ENCODE data around the gene RANBP1. TPM values are rescaled to one million over a fixed set of nuclear protein-coding genes. Genes with fewer than 3 reads are reported as not detected.

Gene RANBP1
- total and polyA plus RNA-seq, 9 of the 15 experiments (the other 6 are each of a cell fraction or from before 2014, with no cell fraction given): 162 to 2,891 (median 1,289) TPM

DNA sequence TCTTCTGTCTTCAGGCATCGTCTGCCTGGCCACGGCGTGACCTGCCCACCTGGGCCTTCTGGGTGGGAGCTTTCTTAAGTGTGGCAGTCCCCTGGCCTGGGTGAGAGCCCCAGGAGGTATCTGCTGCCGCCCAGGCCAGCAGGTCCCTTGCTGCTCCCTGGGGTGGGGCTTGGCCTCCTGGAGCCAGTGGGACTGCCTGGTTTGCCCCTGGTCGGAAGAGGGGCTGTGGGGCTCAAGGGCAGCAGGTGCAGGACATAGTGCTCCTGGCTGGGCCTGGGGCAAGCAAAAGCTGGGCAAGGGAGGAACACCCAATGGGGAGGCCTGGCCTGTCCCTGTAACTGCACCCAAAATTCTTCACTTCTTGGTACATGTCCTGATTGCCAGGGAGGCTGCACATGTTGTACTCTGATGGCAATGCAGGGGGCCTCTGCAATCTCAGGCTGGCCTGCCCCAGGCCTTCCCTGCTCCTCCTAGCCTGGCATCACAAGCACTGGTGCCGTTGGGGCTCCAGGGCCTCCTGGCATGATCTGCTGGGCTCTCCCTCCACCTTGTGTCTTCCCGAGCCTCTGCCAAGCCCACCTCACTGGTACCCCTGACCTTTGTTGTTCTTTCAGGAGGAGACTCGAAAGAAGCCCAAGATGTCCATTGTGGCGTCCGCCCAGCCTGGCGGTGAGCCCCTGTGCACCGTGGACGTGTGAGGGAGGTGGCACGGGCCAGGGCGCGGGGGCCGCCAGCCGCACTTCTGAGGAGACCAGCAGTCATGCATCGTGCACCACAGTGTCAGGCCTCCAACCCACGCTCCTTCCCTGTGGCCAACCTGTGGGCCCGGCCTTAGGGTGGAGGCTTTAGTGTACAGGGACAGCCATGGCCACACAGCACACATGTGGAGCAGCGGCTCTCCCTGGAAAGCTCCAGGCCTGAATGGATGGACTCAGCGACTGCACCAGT is 6.2 kb upstream of the RANBP1 start (continued):
- TF ChIP-seq CUX1 (CRISPR knock-in tag; IDR thresholded peaks at IDR 0.05): no peak
- TF ChIP-seq ZBTB17 (CRISPR knock-in tag; IDR thresholded peaks at IDR 0.05): peak; percentile 78
- TF ChIP-seq RBBP5 (IDR thresholded peaks at IDR 0.05; ENCODE audit: borderline replicate concordance, insufficient read depth, low read length, poor library complexity, severe bottlenecking): peak; percentile 18
- no peak for TF ChIP-seq BDP1 (IDR thresholded peaks at IDR 0.05; ENCODE audit: insufficient read depth, insufficient read length)
- no peak for TF ChIP-seq PHF20 (IDR thresholded peaks at IDR 0.05; ENCODE audit: partially characterized antibody)
- TF ChIP-seq BRCA1 (IDR thresholded peaks at IDR 0.05): no peak
- no peak for TF ChIP-seq BRCA1 (CRISPR knock-in tag; IDR thresholded peaks at IDR 0.05)
- no peak for TF ChIP-seq SMC3 (conservative IDR thresholded peaks at IDR 0.05; ENCODE audit: insufficient read depth, low read depth, low read length)
- no peak for TF ChIP-seq ASH1L (IDR thresholded peaks at IDR 0.05; ENCODE audit: borderline replicate concordance, low read depth, partially characterized antibody)
- TF ChIP-seq PKNOX1 (IDR thresholded peaks at IDR 0.05): no peak
- TF ChIP-seq CBFA2T2 (conservative IDR thresholded peaks at IDR 0.05): no peak

Measured in K562 (cell line).